Esophagus (tissue), 2 donors: ENCODE data around the gene DDX27. TPM values are rescaled to one million over a fixed set of nuclear protein-coding genes. Genes with fewer than 3 reads are reported as not detected.

Source experiments
- H3K27ac ChIP-seq, 2 donors: one replicate each; pipeline ENCODE4 v1.5.1; 2013; ENCODE audit warnings: low read depth in 2 of 2, mild to moderate bottlenecking in 2 of 2, inconsistent platforms in 1 of 2, low read length in 1 of 2, moderate library complexity in 1 of 2
- H3K27me3 ChIP-seq, 2 donors: one replicate each; pipeline ENCODE4 v1.6.1; 2013; ENCODE audit warnings: low read length in 2 of 2, control low read depth in 1 of 2, mild to moderate bottlenecking in 1 of 2; ENCODE audit not compliant: insufficient read depth in 2 of 2, control insufficient read depth in 1 of 2
- H3K36me3 ChIP-seq, 2 donors: one replicate each; pipeline ENCODE4 v1.6.1; 2013; ENCODE audit warnings: low read length in 1 of 2; ENCODE audit not compliant: control insufficient read depth in 2 of 2, insufficient read depth in 2 of 2
- H3K4me1 ChIP-seq, 2 donors: one replicate each; pipeline ENCODE4 v1.6.1; 2013; ENCODE audit warnings: low read length in 1 of 2; ENCODE audit not compliant: control insufficient read depth in 2 of 2, insufficient read depth in 2 of 2
- H3K4me3 ChIP-seq, 2 donors: one replicate each; pipeline ENCODE4 v1.5.1; 2013; ENCODE audit warnings: low read length in 2 of 2, mild to moderate bottlenecking in 2 of 2, low read depth in 1 of 2, moderate library complexity in 1 of 2
- H3K9me3 ChIP-seq, 2 donors: one replicate each; pipeline ENCODE4 v1.6.1; 2013; ENCODE audit warnings: mild to moderate bottlenecking in 2 of 2, low read depth in 1 of 2, low read length in 1 of 2, moderate library complexity in 1 of 2; ENCODE audit not compliant: control insufficient read depth in 2 of 2, insufficient read depth in 1 of 2
- WGBS, 2 donors: extraction: QIAGEN DNeasy Blood & Tissue Kit; methylation state at CpG; one replicate each; pipeline ENCODE4 v1.1.7; 2013; 5-methylcytosine and 5-hydroxymethylcytosine counted together
- polyA plus RNA-seq, 2 donors: library from polyadenylated mRNA; stranded (reverse); fragments of 200-250 nt; gene quantifications; one replicate each; pipeline ENCODE4 v1.2.3, GENCODE V29; 2013
- donor health status: healthy with polysubstance abuse.
- donor health status: Bipolar disorder and iron deficiency.

The DDX27 gene
- polyA plus RNA-seq, 2 donors, result 14.2 to 27.0 TPM

DNA sequence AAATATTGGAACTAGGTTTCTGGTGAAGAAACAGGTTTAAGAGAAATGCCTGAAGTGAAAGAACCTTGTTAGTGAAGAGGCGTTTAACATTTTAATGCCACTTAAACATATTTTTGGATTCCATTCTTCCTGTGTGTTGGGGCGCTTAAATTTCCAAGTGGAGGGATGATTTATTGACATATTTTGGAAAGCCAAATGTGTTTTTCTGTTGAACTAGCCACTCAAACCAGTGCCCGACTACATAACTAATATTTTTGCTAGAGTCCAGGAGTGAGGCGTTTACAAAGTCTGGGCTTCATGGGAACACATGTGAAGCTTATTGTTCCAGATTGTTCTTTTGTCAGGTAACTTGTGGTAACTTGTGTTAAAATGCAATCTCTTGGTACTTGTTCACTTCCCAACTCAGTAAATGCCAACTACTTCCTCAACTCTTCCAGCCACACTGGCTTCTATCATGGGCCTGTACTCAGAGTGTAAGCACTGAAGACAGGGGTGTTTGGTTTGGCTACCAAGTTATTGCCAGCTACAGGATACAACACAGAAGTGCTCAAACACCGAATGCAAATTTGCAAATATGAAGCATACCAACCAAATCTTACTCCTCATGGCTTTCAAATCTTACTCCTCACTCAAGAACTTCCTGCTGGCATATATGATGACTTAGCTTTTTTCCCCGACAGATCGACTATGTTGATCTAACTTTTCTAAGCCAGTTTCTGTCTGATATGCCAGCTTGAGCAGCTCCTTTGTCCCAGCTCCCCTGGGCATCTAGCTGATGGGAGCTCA is 60.7 kb downstream of the DDX27 start:
- H3K9me3 ChIP-seq, result peaks cover 2 to 4% of the 10 kb centered on the region in 2 donors
- WGBS, 2 donors, result 37 to 44% methylated on average over 7 of the region's 7 CpGs
- peak overlapping the region; percentile 11 to 100 for H3K4me3 ChIP-seq
- peaks cover 22 to 23% of the 10 kb centered on the region in 2 donors for H3K36me3 ChIP-seq
- peaks cover 0 to 4% of the 10 kb centered on the region in 2 donors for H3K4me1 ChIP-seq
- no peaks in the 10 kb centered on the region for H3K27me3 ChIP-seq
- H3K27ac ChIP-seq, result peak overlapping the region; percentile 14 to 54

- Histone ChIP-seq H3K36me3 (peaks cover 23 to 25% of the 10 kb centered on the region in 2 donors), H3K4me3 (peak overlapping the region; percentile 11 to 100), H3K9me3 (peaks cover 2 to 4% of the 10 kb centered on the region in 2 donors), H3K27ac (peak overlapping the region in 1 of 2 donors; percentile 54), H3K4me1 (peaks cover 0 to 4% of the 10 kb centered on the region in 2 donors), H3K27me3 (no peaks in the 10 kb centered on the region)
- 47 to 49% methylated on average over 6 of the region's 6 CpGs for WGBS, 2 donors
These were observed 61.3 kb downstream of the DDX27 start for GRCh38 chr20:49280463-49281058.

- peak overlapping the region; percentile 35 to 53 for H3K27ac ChIP-seq
- peaks cover 27 to 32% of the 10 kb centered on the region in 2 donors for H3K36me3 ChIP-seq
- 59 to 64% methylated on average over 13 of the region's 13 CpGs for WGBS, 2 donors
- H3K4me3 ChIP-seq, result peak overlapping the region in 1 of 2 donors; percentile 100
- peaks cover 2 to 9% of the 10 kb centered on the region in 2 donors for H3K9me3 ChIP-seq
- peaks cover 0 to 4% of the 10 kb centered on the region in 2 donors for H3K4me1 ChIP-seq
- H3K27me3 ChIP-seq, result no peaks in the 10 kb centered on the region
These were observed 62.1 kb downstream of the DDX27 start for GRCh38 chr20:49281059-49281912.

DNA sequence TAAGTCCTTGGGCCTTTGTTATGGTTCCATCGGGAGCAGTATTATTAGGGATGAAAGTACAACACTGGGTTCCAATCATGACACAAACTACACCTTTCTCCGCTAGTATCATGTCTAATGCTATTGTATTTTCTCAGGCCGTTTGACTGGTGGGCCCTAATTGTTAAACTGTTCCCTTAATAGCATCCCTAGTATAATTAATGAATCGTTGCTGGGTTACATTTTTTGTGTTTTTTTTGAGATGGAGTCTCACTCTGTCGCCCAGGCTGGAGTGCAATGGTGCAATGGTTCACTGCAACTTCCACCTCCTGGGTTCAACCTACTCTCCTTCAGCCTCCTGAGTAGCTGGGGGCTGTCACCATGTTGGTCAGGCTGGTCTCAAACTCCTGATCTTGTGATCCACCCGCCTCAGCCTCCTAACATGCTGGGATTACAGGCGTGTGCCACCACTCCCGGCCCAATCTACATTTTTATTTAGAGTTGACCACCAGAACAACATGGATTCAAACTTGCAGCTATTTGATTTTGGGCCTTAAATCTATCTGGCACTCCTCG is 62.8 kb downstream of the DDX27 start:
- Histone ChIP-seq H3K4me3 (peak overlapping the region in 1 of 2 donors; percentile 19), H3K9me3 (peaks cover 8 to 15% of the 10 kb centered on the region in 2 donors), H3K27me3 (no peaks in the 10 kb centered on the region), H3K27ac (peak overlapping the region in 1 of 2 donors; percentile 30), H3K4me1 (peaks cover 0 to 4% of the 10 kb centered on the region in 2 donors), H3K36me3 (peaks cover 33 to 39% of the 10 kb centered on the region in 2 donors)
- WGBS, 2 donors, result 70 to 74% methylated on average over 9 of the region's 9 CpGs

GRCh38 chr20:49282584-49283171 is 63.5 kb downstream of the DDX27 start:
- Histone ChIP-seq H3K9me3 (peaks cover 9 to 17% of the 10 kb centered on the region in 2 donors), H3K4me3 (peak overlapping the region in 1 of 2 donors; percentile 19), H3K27ac (peak overlapping the region in 1 of 2 donors; percentile 22), H3K27me3 (no peaks in the 10 kb centered on the region), H3K36me3 (peaks cover 36 to 42% of the 10 kb centered on the region in 2 donors), H3K4me1 (peaks cover 0 to 4% of the 10 kb centered on the region in 2 donors)
- 68 to 79% methylated on average over 20 of the region's 20 CpGs for WGBS, 2 donors

GRCh38 chr20:49283176-49283702 is 64.0 kb downstream of the DDX27 start:
- WGBS, 2 donors, result 82 to 86% methylated on average over 9 of the region's 9 CpGs
- Histone ChIP-seq H3K27ac (no peak overlapping the region), H3K36me3 (peaks cover 38 to 44% of the 10 kb centered on the region in 2 donors), H3K4me1 (peaks cover 0 to 4% of the 10 kb centered on the region in 2 donors), H3K4me3 (no peak overlapping the region), H3K9me3 (peaks cover 9 to 17% of the 10 kb centered on the region in 2 donors), H3K27me3 (no peaks in the 10 kb centered on the region)

GRCh38 chr20:49283703-49284625 is 64.7 kb downstream of the DDX27 start:
- H3K27me3 ChIP-seq, result no peaks in the 10 kb centered on the region
- no peak overlapping the region for H3K27ac ChIP-seq
- H3K4me1 ChIP-seq, result peaks cover 0 to 4% of the 10 kb centered on the region in 2 donors
- H3K4me3 ChIP-seq, result no peak overlapping the region
- WGBS, 2 donors, result 89 to 99% methylated on average over 3 of the region's 3 CpGs
- H3K9me3 ChIP-seq, result peaks cover 9 to 17% of the 10 kb centered on the region in 2 donors
- H3K36me3 ChIP-seq, result peaks cover 45 to 46% of the 10 kb centered on the region in 2 donors

DNA sequence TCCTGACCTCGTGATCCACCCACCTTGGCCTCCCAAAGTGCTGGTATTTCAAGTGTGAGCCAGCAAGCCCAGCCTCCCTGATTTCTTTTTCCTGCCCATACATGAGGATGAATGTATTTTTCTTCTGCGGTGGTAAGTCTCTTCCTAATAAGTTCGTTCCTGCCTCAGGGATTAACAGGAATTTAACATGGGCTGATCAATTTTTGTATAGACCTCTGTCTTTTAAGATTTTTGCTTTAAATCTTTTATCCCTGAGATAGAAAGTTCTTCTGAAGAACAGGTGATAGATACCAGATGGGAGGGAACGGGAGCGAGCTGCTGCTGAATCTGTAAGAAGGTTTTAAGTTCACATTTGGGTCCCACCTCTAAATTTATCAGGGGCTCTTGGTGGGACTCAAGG is 65.6 kb downstream of the DDX27 start:
- Histone ChIP-seq H3K4me1 (peaks cover 0 to 4% of the 10 kb centered on the region in 2 donors), H3K4me3 (no peak overlapping the region), H3K27me3 (no peaks in the 10 kb centered on the region), H3K9me3 (peaks cover 9 to 17% of the 10 kb centered on the region in 2 donors), H3K36me3 (peaks cover 44 to 46% of the 10 kb centered on the region in 2 donors), H3K27ac (no peak overlapping the region)
- WGBS, 2 donors, result 89 to 90% methylated on average over 5 of the region's 5 CpGs
